Liver (tissue), 3 donors: ENCODE results near the gene KCNMA1.

Experiments used
- GABPA ChIP-seq, 2 donors: IDR thresholded peaks in 1 of 2; conservative IDR thresholded peaks in 1 of 2; 2 replicates each; pipeline ENCODE4 v1.6.1; 2016; ENCODE audit warnings: antibody characterized with exemption in 2 of 2, mild to moderate bottlenecking in 1 of 2, moderate library complexity in 1 of 2
- RXRA ChIP-seq, 2 donors: IDR thresholded peaks; 2 replicates each; pipeline ENCODE4 v1.6.1; 2017 to 2018; ENCODE audit warnings: antibody characterized with exemption in 2 of 2, mild to moderate bottlenecking in 1 of 2
- ZBTB33 ChIP-seq: IDR thresholded peaks from 2 replicates; pipeline ENCODE4 v1.6.1; 2016; ENCODE audit warnings: antibody characterized with exemption
- TF ChIP-seq, protein P1 (sequence below): IDR thresholded peaks from 2 replicates; pipeline ENCODE4 v1.6.1; 2016; ENCODE audit warnings: antibody characterized with exemption
- TF ChIP-seq, protein P2 (sequence below): fragments of 150-350 bp; IDR thresholded peaks from 2 replicates; pipeline ENCODE4 v1.5.1; 2017; ENCODE audit warnings: improper control_type of control experiment, low read depth, low read length; ENCODE audit not compliant: missing input control
- donor health status: healthy.
- donor health status: healthy.

GRCh38 chr10:77264527-77264926 lies 373.1 kb downstream of the KCNMA1 start:
- TF ChIP-seq, protein P1, sequence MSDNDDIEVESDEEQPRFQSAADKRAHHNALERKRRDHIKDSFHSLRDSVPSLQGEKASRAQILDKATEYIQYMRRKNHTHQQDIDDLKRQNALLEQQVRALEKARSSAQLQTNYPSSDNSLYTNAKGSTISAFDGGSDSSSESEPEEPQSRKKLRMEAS = no peak
- TF ChIP-seq GABPA (IDR thresholded peaks at IDR 0.05 in 1 of 2, conservative IDR thresholded peaks at IDR 0.05 in 1 of 2) (no peak), ZBTB33 (no peak), RXRA (IDR thresholded peaks at IDR 0.05) (no peak)
- TF ChIP-seq, protein P2, sequence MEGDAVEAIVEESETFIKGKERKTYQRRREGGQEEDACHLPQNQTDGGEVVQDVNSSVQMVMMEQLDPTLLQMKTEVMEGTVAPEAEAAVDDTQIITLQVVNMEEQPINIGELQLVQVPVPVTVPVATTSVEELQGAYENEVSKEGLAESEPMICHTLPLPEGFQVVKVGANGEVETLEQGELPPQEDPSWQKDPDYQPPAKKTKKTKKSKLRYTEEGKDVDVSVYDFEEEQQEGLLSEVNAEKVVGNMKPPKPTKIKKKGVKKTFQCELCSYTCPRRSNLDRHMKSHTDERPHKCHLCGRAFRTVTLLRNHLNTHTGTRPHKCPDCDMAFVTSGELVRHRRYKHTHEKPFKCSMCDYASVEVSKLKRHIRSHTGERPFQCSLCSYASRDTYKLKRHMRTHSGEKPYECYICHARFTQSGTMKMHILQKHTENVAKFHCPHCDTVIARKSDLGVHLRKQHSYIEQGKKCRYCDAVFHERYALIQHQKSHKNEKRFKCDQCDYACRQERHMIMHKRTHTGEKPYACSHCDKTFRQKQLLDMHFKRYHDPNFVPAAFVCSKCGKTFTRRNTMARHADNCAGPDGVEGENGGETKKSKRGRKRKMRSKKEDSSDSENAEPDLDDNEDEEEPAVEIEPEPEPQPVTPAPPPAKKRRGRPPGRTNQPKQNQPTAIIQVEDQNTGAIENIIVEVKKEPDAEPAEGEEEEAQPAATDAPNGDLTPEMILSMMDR = no peak
